KOPT-K1 (cell line): Measurements from ENCODE around the gene ZNF483.
"Not testable (repeated sequence)": the region's sequence is repeated elsewhere in the genome, so short reads cannot be mapped to it uniquely, and the experiment has no call there.

Experiments used
- H3K27ac ChIP-seq: fragments of 200-600 bp; sonication (generic); 2 replicates; pipeline ENCODE4 v1.5.1; 2016; ENCODE audit warnings: antibody characterized with exemption, mild to moderate bottlenecking, low read depth, low read length; ENCODE audit not compliant: poor library complexity, severe bottlenecking
- H3K36me3 ChIP-seq: fragments of 200-600 bp; sonication (generic); 2 replicates; pipeline ENCODE4 v1.5.1; 2017; ENCODE audit warnings: antibody characterized with exemption, mild to moderate bottlenecking, low read length, moderate library complexity; ENCODE audit not compliant: insufficient read depth
- H3K9me3 ChIP-seq: fragments of 200-600 bp; sonication (generic); 2 replicates; pipeline ENCODE4 v1.5.1; 2017; ENCODE audit warnings: antibody characterized with exemption, low read length, mild to moderate bottlenecking; ENCODE audit not compliant: insufficient read depth, poor library complexity, severe bottlenecking

The ZNF483 gene

DNA sequence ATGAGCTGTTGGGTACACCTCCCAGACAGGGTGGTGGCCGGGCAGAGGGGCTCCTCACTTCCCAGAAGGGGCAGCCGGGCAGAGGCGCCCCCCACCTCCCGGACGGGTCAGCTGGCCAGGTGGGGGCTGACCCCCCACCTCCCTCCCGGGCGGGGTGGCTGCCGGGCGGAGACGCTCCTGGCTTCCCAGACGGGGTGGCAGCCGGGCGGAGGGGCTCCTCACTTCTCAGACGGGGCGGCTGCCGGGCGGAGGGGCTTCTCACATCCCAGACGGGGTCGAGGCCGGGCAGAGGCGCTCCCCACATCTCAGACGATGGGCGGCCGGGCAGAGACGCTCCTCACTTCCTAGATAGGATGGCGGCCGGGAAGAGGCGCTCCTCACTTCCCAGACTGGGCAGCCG is 92.4 kb downstream of the ZNF483 start:
- H3K36me3 ChIP-seq, H3K27ac ChIP-seq, H3K9me3 ChIP-seq: not testable (repeated sequence)

DNA sequence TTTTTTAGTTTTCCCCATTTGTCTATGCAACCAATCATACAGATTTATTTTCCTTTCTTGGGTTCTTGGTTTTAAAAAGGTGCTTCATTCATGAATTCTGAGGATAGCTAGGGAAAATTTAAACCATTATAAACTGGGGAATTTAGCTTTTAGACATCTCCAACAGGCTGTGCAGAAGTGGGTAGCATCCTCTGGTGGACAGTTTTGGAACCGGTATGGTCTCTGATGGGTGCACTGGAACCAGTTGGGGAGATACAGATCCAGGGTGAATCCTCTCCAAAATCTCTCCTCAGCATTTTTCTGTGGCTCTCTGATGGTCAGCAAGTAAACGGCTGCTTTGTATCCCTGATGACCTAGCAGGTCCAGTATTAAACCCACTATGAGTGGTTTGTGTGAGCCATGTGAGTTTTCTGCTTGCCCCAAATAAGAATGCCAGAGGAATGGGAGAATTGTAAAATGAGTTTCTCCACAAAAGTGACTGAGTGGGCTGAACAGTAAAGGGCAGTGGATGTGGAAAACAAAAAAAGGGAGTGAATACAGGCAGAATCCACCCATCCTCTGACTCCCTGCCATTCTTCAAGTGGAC is 97.0 kb downstream of the ZNF483 start:
- no peak overlapping the region for H3K27ac ChIP-seq
- no peaks in the 10 kb centered on the region for H3K9me3 ChIP-seq
- H3K36me3 ChIP-seq: no peaks in the 10 kb centered on the region

DNA sequence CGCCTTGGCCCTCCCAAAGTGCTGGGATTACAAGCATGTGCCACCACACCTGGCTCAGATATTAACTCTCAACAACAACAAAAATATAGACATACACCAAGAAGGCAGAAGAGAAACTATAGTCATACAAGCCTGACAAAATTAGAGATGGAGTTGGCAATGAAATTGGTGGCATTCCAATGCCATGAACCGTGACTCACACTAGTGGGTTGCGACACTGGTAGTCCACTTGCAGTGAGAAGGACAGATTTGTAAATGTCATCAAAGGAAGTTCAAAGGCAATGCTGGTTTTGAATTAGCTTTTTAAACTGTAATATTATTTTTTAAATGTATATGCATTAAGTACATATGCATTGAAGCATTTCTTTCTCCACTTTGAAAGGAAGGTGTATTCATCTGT is 97.6 kb downstream of the ZNF483 start:
- H3K9me3 ChIP-seq: no peaks in the 10 kb centered on the region
- H3K27ac ChIP-seq: no peak overlapping the region
- H3K36me3 ChIP-seq: no peaks in the 10 kb centered on the region
